Loucy (cell line): Measurements from ENCODE around the gene CRNKL1.

Experiments
- H2AFZ ChIP-seq: fragments of 200-600 bp; sonication (generic); 2 replicates; pipeline ENCODE4 v1.6.0; 2016; ENCODE audit warnings: antibody characterized with exemption, mild to moderate bottlenecking, low read length, moderate library complexity
- H3F3A ChIP-seq: fragments of 200-600 bp; 2 replicates; pipeline ENCODE4 v1.6.0; 2016; ENCODE audit warnings: antibody characterized with exemption, low read depth, mild to moderate bottlenecking
- H3K27me3 ChIP-seq: fragments of 200-600 bp; sonication (generic); 2 replicates; pipeline ENCODE4 v1.6.1; 2014; ENCODE audit warnings: low read length, mild to moderate bottlenecking; ENCODE audit not compliant: insufficient read depth, poor library complexity, severe bottlenecking
- H3K36me3 ChIP-seq: fragments of 200-600 bp; sonication (generic); 2 replicates; pipeline ENCODE4 v1.6.1; 2016; ENCODE audit warnings: low read length; ENCODE audit not compliant: insufficient read depth
- H3K4me1 ChIP-seq: fragments of 200-600 bp; sonication (generic); 2 replicates; pipeline ENCODE4 v1.5.1; 2014; ENCODE audit warnings: low read length, mild to moderate bottlenecking; ENCODE audit not compliant: insufficient read depth, poor library complexity, severe bottlenecking
- H3K4me2 ChIP-seq: fragments of 200-600 bp; sonication (generic); 2 replicates; pipeline ENCODE4 v1.6.0; 2014; ENCODE audit warnings: antibody characterized with exemption, low read length, low read depth, mild to moderate bottlenecking; ENCODE audit not compliant: poor library complexity, severe bottlenecking
- H3K4me3 ChIP-seq: fragments of 200-600 bp; sonication (generic); 2 replicates; pipeline ENCODE4 v1.5.1; 2014; ENCODE audit warnings: low read length, mild to moderate bottlenecking, mixed read lengths; ENCODE audit not compliant: poor library complexity, severe bottlenecking
- H3K79me2 ChIP-seq: fragments of 200-600 bp; sonication (generic); 2 replicates; pipeline ENCODE4 v1.6.1; 2014; ENCODE audit warnings: low read length; ENCODE audit not compliant: insufficient read depth
- H3K9ac ChIP-seq: fragments of 200-600 bp; sonication (generic); 2 replicates; pipeline ENCODE4 v1.6.0; 2014; ENCODE audit warnings: mild to moderate bottlenecking, low read depth, low read length, moderate library complexity; ENCODE audit not compliant: poor library complexity, severe bottlenecking
- H3K9me2 ChIP-seq: fragments of 200-600 bp; sonication (generic); replicated peaks from 2 replicates; pipeline ENCODE4 v1.6.1; 2016; ENCODE audit warnings: low read depth, low read length, mixed read lengths
- H3K9me3 ChIP-seq: fragments of 200-600 bp; sonication (generic); 2 replicates; pipeline ENCODE4 v1.6.1; 2014; ENCODE audit warnings: mild to moderate bottlenecking, antibody characterized with exemption, low read length, low read depth; ENCODE audit not compliant: insufficient read depth
- H4K20me1 ChIP-seq: fragments of 200-600 bp; sonication (generic); 2 replicates; pipeline ENCODE4 v1.6.0; 2014; ENCODE audit warnings: antibody characterized with exemption, low read length, mild to moderate bottlenecking; ENCODE audit not compliant: insufficient read depth, poor library complexity, severe bottlenecking
- CTCF ChIP-seq: fragments of 200-600 bp; sonication (generic); conservative IDR thresholded peaks from 2 replicates; pipeline ENCODE4 v1.5.1; 2014; ENCODE audit warnings: mild to moderate bottlenecking, antibody characterized with exemption, low read length
- EZH2phosphoT487 ChIP-seq: fragments of 200-600 bp; IDR thresholded peaks from 2 replicates; pipeline ENCODE4 v1.6.1; 2018; ENCODE audit warnings: antibody characterized with exemption, mild to moderate bottlenecking, moderate library complexity, borderline replicate concordance

The CRNKL1 gene

GRCh38 chr20:20017844-20018185, 34.5 kb downstream of the CRNKL1 start:
- H3F3A ChIP-seq = no peaks in the 10 kb centered on the region
- H4K20me1 ChIP-seq = peaks cover 43% of the 10 kb centered on the region
- TF ChIP-seq CTCF (no peak), EZH2phosphoT487 (no peak)
- peak overlapping the region; percentile 94 for H3K4me3 ChIP-seq
- H3K4me2 ChIP-seq = peak overlapping the region; percentile 89
- H3K9ac ChIP-seq = peak overlapping the region; percentile 86
- H3K79me2 ChIP-seq = peaks cover 57% of the 10 kb centered on the region
- peak overlapping the region; percentile 81 for H2AFZ ChIP-seq
- H3K27me3 ChIP-seq = no peaks in the 10 kb centered on the region
- no peaks in the 10 kb centered on the region for H3K9me3 ChIP-seq
- no peaks in the 10 kb centered on the region for H3K9me2 ChIP-seq
- H3K4me1 ChIP-seq = peaks cover 49% of the 10 kb centered on the region
- no peaks in the 10 kb centered on the region for H3K36me3 ChIP-seq

- peak within 1 kb of the TSS; percentile 86 for H2AFZ ChIP-seq
- peak within 1 kb of the TSS; percentile 94 for H3K4me3 ChIP-seq
- H3K79me2 ChIP-seq = peaks cover 51% of the 10 kb centered on the region
- no peaks in the 10 kb centered on the region for H3K36me3 ChIP-seq
- no peaks in the 10 kb centered on the region for H3K9me3 ChIP-seq
- peak within 1 kb of the TSS; percentile 86 for H3K9ac ChIP-seq
- no peaks in the 10 kb centered on the region for H3F3A ChIP-seq
- H3K4me1 ChIP-seq = peaks cover 43% of the 10 kb centered on the region
- peaks cover 40% of the 10 kb centered on the region for H4K20me1 ChIP-seq
- H3K9me2 ChIP-seq = no peaks in the 10 kb centered on the region
- H3K4me2 ChIP-seq = peak within 1 kb of the TSS; percentile 89
- H3K27me3 ChIP-seq = no peaks in the 10 kb centered on the region
- peak; percentile 54 for TF ChIP-seq CTCF
- no peak for TF ChIP-seq EZH2phosphoT487
These were observed 35.0 kb downstream of the CRNKL1 start, which contains the start of gene NAA20 for GRCh38 chr20:20017001-20017843. Gene NAA20 (plus strand): TSS chr20:20017362. CDS start chr20:20017397, 35 bp downstream.

- Histone ChIP-seq H3K9ac (no peak overlapping the region), H2AFZ (peak overlapping the region; percentile 46), H3K79me2 (peaks cover 25% of the 10 kb centered on the region), H4K20me1 (peaks cover 24% of the 10 kb centered on the region), H3K4me1 (peaks cover 19% of the 10 kb centered on the region), H3K9me2 (no peaks in the 10 kb centered on the region), H3K36me3 (no peaks in the 10 kb centered on the region), H3K4me3 (no peak overlapping the region), H3F3A (no peaks in the 10 kb centered on the region), H3K9me3 (no peaks in the 10 kb centered on the region), H3K4me2 (no peak overlapping the region), H3K27me3 (no peaks in the 10 kb centered on the region)
- TF ChIP-seq EZH2phosphoT487 = no peak
- TF ChIP-seq CTCF = no peak
These were observed 37.6 kb downstream of the CRNKL1 start for GRCh38 chr20:20014659-20015058.
